SK-N-SH treated with all-trans-retinoic acid at 6 μM for 48 hours (cell line): ENCODE data around the gene ZFHX2.

ENCODE experiments used
- ATAC-seq: fragments of 200-7000 bp; cut with Tn5 transposase; 3 replicates; pipeline ENCODE4 v1.9.1; 2020; ENCODE audit warnings: mild to moderate bottlenecking, moderate library complexity
- ARNTL ChIP-seq: fragments of 450-650 bp; formaldehyde crosslinking; IDR thresholded peaks from 2 replicates; pipeline ENCODE4 v1.5.0; 2020; ENCODE audit warnings: low read depth, mild to moderate bottlenecking, moderate library complexity, borderline replicate concordance
- BACH2 ChIP-seq: fragments of 250-450 bp; sonication (Bioruptor Pico); IDR thresholded peaks from 2 replicates; pipeline ENCODE4 v1.9.0; 2021; ENCODE audit warnings: mild to moderate bottlenecking, borderline replicate concordance
- CSDC2 ChIP-seq: fragments of 250-450 bp; sonication (Bioruptor Pico); IDR thresholded peaks from 2 replicates; pipeline ENCODE4 v1.5.0; 2020; ENCODE audit warnings: mild to moderate bottlenecking, moderate library complexity
- ESRRG ChIP-seq: fragments of 250-450 bp; sonication (Bioruptor Pico); IDR thresholded peaks from 2 replicates; pipeline ENCODE4 v1.6.1; 2021; ENCODE audit warnings: mild to moderate bottlenecking
- GLIS3 ChIP-seq: fragments of 250-450 bp; sonication (Bioruptor Pico); IDR thresholded peaks from 2 replicates; pipeline ENCODE4 v1.5.0; 2020; ENCODE audit warnings: mild to moderate bottlenecking, moderate library complexity
- ISL1 ChIP-seq: fragments of 250-450 bp; sonication (Bioruptor Pico); IDR thresholded peaks from 2 replicates; pipeline ENCODE4 v2.1.2; 2022; ENCODE audit warnings: mild to moderate bottlenecking, moderate library complexity
- PATZ1 ChIP-seq: fragments of 250-450 bp; sonication (Bioruptor Pico); IDR thresholded peaks from 2 replicates; pipeline ENCODE4 v1.8.0; 2020; ENCODE audit warnings: mild to moderate bottlenecking, moderate library complexity, borderline replicate concordance
- PPARA ChIP-seq: fragments of 250-450 bp; sonication (Bioruptor Pico); IDR thresholded peaks from 2 replicates; pipeline ENCODE4 v1.5.0; 2020; ENCODE audit warnings: mild to moderate bottlenecking, borderline replicate concordance
- RARB ChIP-seq: fragments of 250-450 bp; sonication (Bioruptor Pico); IDR thresholded peaks from 2 replicates; pipeline ENCODE4 v1.8.0; 2021; ENCODE audit warnings: mild to moderate bottlenecking, moderate library complexity
- SNAI2 ChIP-seq: fragments of 250-450 bp; sonication (Bioruptor Pico); IDR thresholded peaks from 2 replicates; pipeline ENCODE4 v1.5.0; 2020; ENCODE audit warnings: mild to moderate bottlenecking, moderate library complexity
- TCF4 ChIP-seq: fragments of 250-450 bp; sonication (Bioruptor Pico); IDR thresholded peaks from 2 replicates; pipeline ENCODE4 v1.8.0; 2021; ENCODE audit warnings: mild to moderate bottlenecking, moderate library complexity, borderline replicate concordance
- TOX ChIP-seq: fragments of 250-450 bp; sonication (Bioruptor Pico); IDR thresholded peaks from 2 replicates; pipeline ENCODE4 v1.8.0; 2021; ENCODE audit warnings: mild to moderate bottlenecking, moderate library complexity, borderline replicate concordance
- TSHZ2 ChIP-seq: fragments of 250-450 bp; sonication (Bioruptor Pico); IDR thresholded peaks from 2 replicates; pipeline ENCODE4 v1.5.0; 2020; ENCODE audit warnings: mild to moderate bottlenecking, moderate library complexity
- ZC3H10 ChIP-seq: fragments of 250-450 bp; sonication (Bioruptor Pico); IDR thresholded peaks from 2 replicates; pipeline ENCODE4 v1.5.1; 2021; ENCODE audit warnings: mild to moderate bottlenecking, moderate library complexity
- ZFP3 ChIP-seq: fragments of 250-450 bp; sonication (Bioruptor Pico); IDR thresholded peaks from 2 replicates; pipeline ENCODE4 v1.5.0; 2020; ENCODE audit warnings: mild to moderate bottlenecking, moderate library complexity
- ZNF565 ChIP-seq: fragments of 450-650 bp; formaldehyde crosslinking; conservative IDR thresholded peaks from 2 replicates; pipeline ENCODE4 v1.5.0; 2020; ENCODE audit warnings: low read depth, mild to moderate bottlenecking, moderate library complexity
- ZNF70 ChIP-seq: fragments of 450-650 bp; formaldehyde crosslinking; IDR thresholded peaks from 2 replicates; pipeline ENCODE4 v1.5.0; 2020; ENCODE audit warnings: mild to moderate bottlenecking, moderate library complexity
- TF ChIP-seq, protein P1 (sequence below): fragments of 250-450 bp; sonication (Bioruptor Pico); IDR thresholded peaks from 2 replicates; pipeline ENCODE4 v1.8.0; 2021; ENCODE audit warnings: low read depth, mild to moderate bottlenecking, moderate library complexity, borderline replicate concordance
- TF ChIP-seq, protein P2 (sequence below): fragments of 250-450 bp; sonication (Bioruptor Pico); IDR thresholded peaks from 2 replicates; pipeline ENCODE4 v1.5.1; 2020; ENCODE audit warnings: low read depth, mild to moderate bottlenecking, moderate library complexity

ZFHX2 gene

GRCh38 chr14:23483236-23483854 is 68.2 kb downstream of the ZFHX2 start (continued):
- TF ChIP-seq, protein P1, sequence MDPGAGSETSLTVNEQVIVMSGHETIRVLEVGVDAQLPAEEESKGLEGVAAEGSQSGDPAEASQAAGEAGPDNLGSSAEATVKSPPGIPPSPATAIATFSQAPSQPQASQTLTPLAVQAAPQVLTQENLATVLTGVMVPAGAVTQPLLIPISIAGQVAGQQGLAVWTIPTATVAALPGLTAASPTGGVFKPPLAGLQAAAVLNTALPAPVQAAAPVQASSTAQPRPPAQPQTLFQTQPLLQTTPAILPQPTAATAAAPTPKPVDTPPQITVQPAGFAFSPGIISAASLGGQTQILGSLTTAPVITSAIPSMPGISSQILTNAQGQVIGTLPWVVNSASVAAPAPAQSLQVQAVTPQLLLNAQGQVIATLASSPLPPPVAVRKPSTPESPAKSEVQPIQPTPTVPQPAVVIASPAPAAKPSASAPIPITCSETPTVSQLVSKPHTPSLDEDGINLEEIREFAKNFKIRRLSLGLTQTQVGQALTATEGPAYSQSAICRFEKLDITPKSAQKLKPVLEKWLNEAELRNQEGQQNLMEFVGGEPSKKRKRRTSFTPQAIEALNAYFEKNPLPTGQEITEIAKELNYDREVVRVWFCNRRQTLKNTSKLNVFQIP (CRISPR knock-in tag): no peak
- TF ChIP-seq GLIS3: no peak
- TF ChIP-seq CSDC2 (CRISPR knock-in tag): no peak
- no peak for TF ChIP-seq SNAI2 (CRISPR knock-in tag)
- TF ChIP-seq BACH2 (CRISPR knock-in tag): no peak
- no peak for TF ChIP-seq ZFP3
- no peak for TF ChIP-seq PATZ1 (CRISPR knock-in tag)

GRCh38 chr14:23482823-23483148 is 68.8 kb downstream of the ZFHX2 start:
- TF ChIP-seq ISL1 (CRISPR knock-in tag) (no peak), TOX (CRISPR knock-in tag) (no peak), ZNF565 (CRISPR knock-in tag) (no peak), ZNF70 (CRISPR knock-in tag) (no peak), GLIS3 (no peak), ESRRG (CRISPR knock-in tag) (no peak), BACH2 (CRISPR knock-in tag) (no peak), RARB (CRISPR knock-in tag) (no peak), PPARA (no peak), ZC3H10 (CRISPR knock-in tag) (no peak), ARNTL (no peak), CSDC2 (CRISPR knock-in tag) (no peak), TCF4 (CRISPR knock-in tag) (no peak), ZFP3 (no peak), PATZ1 (CRISPR knock-in tag) (no peak), SNAI2 (CRISPR knock-in tag) (no peak), TSHZ2 (no peak)
- TF ChIP-seq, protein P2, sequence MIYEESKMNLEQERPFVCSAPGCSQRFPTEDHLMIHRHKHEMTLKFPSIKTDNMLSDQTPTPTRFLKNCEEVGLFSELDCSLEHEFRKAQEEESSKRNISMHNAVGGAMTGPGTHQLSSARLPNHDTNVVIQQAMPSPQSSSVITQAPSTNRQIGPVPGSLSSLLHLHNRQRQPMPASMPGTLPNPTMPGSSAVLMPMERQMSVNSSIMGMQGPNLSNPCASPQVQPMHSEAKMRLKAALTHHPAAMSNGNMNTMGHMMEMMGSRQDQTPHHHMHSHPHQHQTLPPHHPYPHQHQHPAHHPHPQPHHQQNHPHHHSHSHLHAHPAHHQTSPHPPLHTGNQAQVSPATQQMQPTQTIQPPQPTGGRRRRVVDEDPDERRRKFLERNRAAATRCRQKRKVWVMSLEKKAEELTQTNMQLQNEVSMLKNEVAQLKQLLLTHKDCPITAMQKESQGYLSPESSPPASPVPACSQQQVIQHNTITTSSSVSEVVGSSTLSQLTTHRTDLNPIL (CRISPR knock-in tag): no peak
- TF ChIP-seq, protein P1 (CRISPR knock-in tag): no peak
- ATAC-seq: no peak
